HepG2 (cell line): ENCODE measurements around the gene FKBP10. TPM values are rescaled to one million over a fixed set of nuclear protein-coding genes. Genes with fewer than 3 reads are reported as not detected.

ENCODE experiments used
- CHD2 ChIP-seq: IDR thresholded peaks from 2 replicates; pipeline ENCODE4 v1.6.1; 2011; ENCODE audit warnings: low read depth, low read length, improper control_type of control experiment
- FOXK2 ChIP-seq: fragments of 450-650 bp; IDR thresholded peaks from 2 replicates; pipeline ENCODE4 v1.6.1; 2016
- GATAD2A ChIP-seq: IDR thresholded peaks from 2 replicates; pipeline ENCODE4 v1.6.1; 2016
- JUND ChIP-seq: sonication (generic); formaldehyde crosslinking; IDR thresholded peaks from 2 replicates; pipeline ENCODE4 v1.8.0; 2022; ENCODE audit warnings: mild to moderate bottlenecking, missing genetic modification reagents
- NCOA1 ChIP-seq: sonication (generic); formaldehyde crosslinking; IDR thresholded peaks from 2 replicates; pipeline ENCODE4 v1.9.0; 2021; ENCODE audit warnings: missing genetic modification reagents
- RBM39 ChIP-seq: fragments of 200-400 bp; formaldehyde crosslinking; IDR thresholded peaks from one replicate; pipeline ENCODE4 v1.6.1; 2018; ENCODE audit warnings: antibody characterized with exemption, mild to moderate bottlenecking, low read depth, low read length; ENCODE audit not compliant: poor library complexity, severe bottlenecking
- RXRB ChIP-seq: IDR thresholded peaks from 2 replicates; pipeline ENCODE4 v1.6.1; 2016; ENCODE audit warnings: borderline replicate concordance, missing genetic modification reagents, missing compliant biosample characterization
- SMC3 ChIP-seq: IDR thresholded peaks from 2 replicates; pipeline ENCODE4 v1.6.1; 2011; ENCODE audit warnings: low read length, improper control_type of control experiment
- SRY ChIP-seq: sonication (generic); formaldehyde crosslinking; IDR thresholded peaks from 2 replicates; pipeline ENCODE4 v1.8.0; 2022; ENCODE audit warnings: mild to moderate bottlenecking, missing genetic modification reagents
- THAP11 ChIP-seq: IDR thresholded peaks from 2 replicates; pipeline ENCODE4 v1.6.1; 2016; ENCODE audit warnings: missing biosample characterization, missing genetic modification reagents
- ZNF350 ChIP-seq: sonication (generic); formaldehyde crosslinking; IDR thresholded peaks from 2 replicates; pipeline ENCODE4 v1.4.0; 2020; ENCODE audit warnings: mild to moderate bottlenecking, low read depth, missing genetic modification reagents, borderline replicate concordance
- ZNF564 ChIP-seq: sonication (generic); formaldehyde crosslinking; IDR thresholded peaks from 2 replicates; pipeline ENCODE4 v1.8.1; 2023; ENCODE audit warnings: mild to moderate bottlenecking, missing genetic modification reagents
- ZNF589 ChIP-seq: sonication (generic); formaldehyde crosslinking; conservative IDR thresholded peaks from 2 replicates; pipeline ENCODE4 v1.8.0; 2022; ENCODE audit warnings: mild to moderate bottlenecking, moderate library complexity, missing genetic modification reagents
- ZNF761 ChIP-seq: sonication (generic); formaldehyde crosslinking; conservative IDR thresholded peaks from 2 replicates; pipeline ENCODE4 v1.4.0; 2020; ENCODE audit warnings: mild to moderate bottlenecking, missing genetic modification reagents
- ZSCAN20 ChIP-seq: sonication (generic); formaldehyde crosslinking; IDR thresholded peaks from 2 replicates; pipeline ENCODE4 v1.4.0; 2020; ENCODE audit warnings: missing genetic modification reagents, mild to moderate bottlenecking, borderline replicate concordance
- polyA plus RNA-seq, 8 experiments: library from polyadenylated mRNA; depleted of rRNA in 3 of 8; stranded (reverse) in 7 of 8; unstranded in 1 of 8; fragments of >200 nt; fragmentation: Illumina TruSeq in 4 of 8; extraction: Trizol in 4 of 8; gene quantifications; 2 replicates each; pipeline versions ENCODE4 v1.2.1 to v1.2.3, GENCODE V29; 2011 to 2016; ENCODE audit warnings: low read depth in 4 of 8, missing spikeins in 1 of 8, mixed read lengths in 1 of 8; ENCODE audit not compliant: insufficient read depth in 1 of 8
- total RNA-seq, 5 experiments: library from RNA; depleted of rRNA; stranded (reverse); fragments of >200 nt; fragmentation: Illumina TruSeq; extraction: Trizol; gene quantifications; 2 replicates each; pipeline ENCODE4 v1.2.3, GENCODE V29; 2016; ENCODE audit warnings: low read depth in 1 of 5
- TF ChIP-seq, protein P1 (sequence below): IDR thresholded peaks from 2 replicates; pipeline ENCODE4 v1.6.1; 2018; ENCODE audit warnings: missing genetic modification reagents, mild to moderate bottlenecking, missing compliant biosample characterization
- TF ChIP-seq, protein P2 (sequence below): sonication (generic); formaldehyde crosslinking; IDR thresholded peaks from 2 replicates; pipeline ENCODE4 v1.9.0; 2022; ENCODE audit warnings: missing genetic modification reagents, mild to moderate bottlenecking, borderline replicate concordance
- TF ChIP-seq, protein P3 (sequence below): IDR thresholded peaks from 2 replicates; pipeline ENCODE4 v1.6.1; 2016; ENCODE audit warnings: mild to moderate bottlenecking, missing biosample characterization, missing genetic modification reagents
- TF ChIP-seq, protein P4 (sequence below), 2 experiments: sonication (generic) in 1 of 2; formaldehyde crosslinking in 1 of 2; IDR thresholded peaks; 2 replicates each; pipeline versions ENCODE4 v1.5.1 to v1.6.1; 2011 to 2020; ENCODE audit warnings: borderline replicate concordance in 1 of 2, low read depth in 1 of 2, low read length in 1 of 2, mild to moderate bottlenecking in 1 of 2, missing genetic modification reagents in 1 of 2, moderate library complexity in 1 of 2
- TF ChIP-seq, protein P5 (sequence below): IDR thresholded peaks from 2 replicates; pipeline ENCODE4 v1.6.1; 2016; ENCODE audit warnings: missing compliant biosample characterization, missing genetic modification reagents, borderline replicate concordance
- TF ChIP-seq, protein P6 (sequence below): sonication (generic); formaldehyde crosslinking; IDR thresholded peaks from 2 replicates; pipeline ENCODE4 v1.4.0; 2020; ENCODE audit warnings: missing genetic modification reagents; ENCODE audit errors: not compliant biosample characterization

The FKBP10 gene
- total and polyA plus RNA-seq, 2 of the 13 experiments (the other 11 are each of a cell fraction or from before 2014, with no cell fraction given): 149 to 573 TPM

DNA sequence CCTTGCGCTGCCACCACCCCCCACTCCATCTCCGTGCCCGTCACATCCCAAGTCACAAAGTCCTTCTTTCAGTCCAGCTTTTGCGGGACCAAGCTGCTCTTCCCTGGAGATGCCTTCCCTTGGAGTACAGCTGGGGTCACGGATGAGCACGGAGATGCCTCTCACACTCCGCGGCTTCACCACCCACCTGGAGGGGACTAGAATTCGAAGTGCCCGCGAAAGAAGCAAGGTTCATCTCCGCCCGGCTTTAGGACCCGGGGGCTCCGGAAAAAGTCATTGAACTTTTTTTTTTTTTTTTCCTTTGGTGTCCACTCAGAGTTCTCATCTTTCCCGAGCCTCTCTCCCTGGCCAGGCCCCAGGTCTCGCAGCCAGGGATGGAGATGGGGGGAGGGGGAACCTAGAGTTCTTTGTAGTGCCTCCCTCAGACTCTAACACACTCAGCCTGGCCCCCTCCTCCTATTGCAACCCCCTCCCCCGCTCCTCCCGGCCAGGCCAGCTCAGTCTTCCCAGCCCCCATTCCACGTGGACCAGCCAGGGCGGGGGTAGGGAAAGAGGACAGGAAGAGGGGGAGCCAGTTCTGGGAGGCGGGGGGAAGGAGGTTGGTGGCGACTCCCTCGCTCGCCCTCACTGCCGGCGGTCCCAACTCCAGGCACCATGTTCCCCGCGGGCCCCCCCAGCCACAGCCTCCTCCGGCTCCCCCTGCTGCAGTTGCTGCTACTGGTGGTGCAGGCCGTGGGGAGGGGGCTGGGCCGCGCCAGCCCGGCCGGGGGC lies at the start of gene FKBP10 (continued):
- TF ChIP-seq NCOA1 (CRISPR knock-in tag): no peak
- peak; percentile 55 for TF ChIP-seq RBM39
- no peak for TF ChIP-seq ZSCAN20 (CRISPR knock-in tag)
- peak; percentile 71 for TF ChIP-seq ZNF761 (CRISPR knock-in tag)
- 0 out of 2 replicates have a peak, but pooled peaks have one; percentile 24 for TF ChIP-seq ZNF564 (CRISPR knock-in tag)
- TF ChIP-seq SMC3: peak; percentile 11; the same call in 1 of the 2 replicates
- TF ChIP-seq SRY (CRISPR knock-in tag): no peak
- TF ChIP-seq, protein P1, sequence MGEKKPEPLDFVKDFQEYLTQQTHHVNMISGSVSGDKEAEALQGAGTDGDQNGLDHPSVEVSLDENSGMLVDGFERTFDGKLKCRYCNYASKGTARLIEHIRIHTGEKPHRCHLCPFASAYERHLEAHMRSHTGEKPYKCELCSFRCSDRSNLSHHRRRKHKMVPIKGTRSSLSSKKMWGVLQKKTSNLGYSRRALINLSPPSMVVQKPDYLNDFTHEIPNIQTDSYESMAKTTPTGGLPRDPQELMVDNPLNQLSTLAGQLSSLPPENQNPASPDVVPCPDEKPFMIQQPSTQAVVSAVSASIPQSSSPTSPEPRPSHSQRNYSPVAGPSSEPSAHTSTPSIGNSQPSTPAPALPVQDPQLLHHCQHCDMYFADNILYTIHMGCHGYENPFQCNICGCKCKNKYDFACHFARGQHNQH (CRISPR knock-in tag): peak; percentile 63; the same call in 1 of the 2 replicates
- TF ChIP-seq, protein P2, sequence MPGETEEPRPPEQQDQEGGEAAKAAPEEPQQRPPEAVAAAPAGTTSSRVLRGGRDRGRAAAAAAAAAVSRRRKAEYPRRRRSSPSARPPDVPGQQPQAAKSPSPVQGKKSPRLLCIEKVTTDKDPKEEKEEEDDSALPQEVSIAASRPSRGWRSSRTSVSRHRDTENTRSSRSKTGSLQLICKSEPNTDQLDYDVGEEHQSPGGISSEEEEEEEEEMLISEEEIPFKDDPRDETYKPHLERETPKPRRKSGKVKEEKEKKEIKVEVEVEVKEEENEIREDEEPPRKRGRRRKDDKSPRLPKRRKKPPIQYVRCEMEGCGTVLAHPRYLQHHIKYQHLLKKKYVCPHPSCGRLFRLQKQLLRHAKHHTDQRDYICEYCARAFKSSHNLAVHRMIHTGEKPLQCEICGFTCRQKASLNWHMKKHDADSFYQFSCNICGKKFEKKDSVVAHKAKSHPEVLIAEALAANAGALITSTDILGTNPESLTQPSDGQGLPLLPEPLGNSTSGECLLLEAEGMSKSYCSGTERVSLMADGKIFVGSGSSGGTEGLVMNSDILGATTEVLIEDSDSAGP: peak; percentile 60
- 0 out of 2 replicates have a peak, but pooled peaks have one; percentile 36 for TF ChIP-seq ZNF589 (CRISPR knock-in tag)
- TF ChIP-seq RXRB (CRISPR knock-in tag): peak; percentile 59; the same call in 1 of the 2 replicates
- TF ChIP-seq THAP11 (CRISPR knock-in tag): peak; percentile 42; the same call in 1 of the 2 replicates
- TF ChIP-seq, protein P3, sequence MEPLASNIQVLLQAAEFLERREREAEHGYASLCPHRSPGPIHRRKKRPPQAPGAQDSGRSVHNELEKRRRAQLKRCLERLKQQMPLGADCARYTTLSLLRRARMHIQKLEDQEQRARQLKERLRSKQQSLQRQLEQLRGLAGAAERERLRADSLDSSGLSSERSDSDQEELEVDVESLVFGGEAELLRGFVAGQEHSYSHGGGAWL (CRISPR knock-in tag): peak; percentile 43; the same call in 1 of the 2 replicates
- TF ChIP-seq FOXK2: no peak
- TF ChIP-seq, protein P4, sequence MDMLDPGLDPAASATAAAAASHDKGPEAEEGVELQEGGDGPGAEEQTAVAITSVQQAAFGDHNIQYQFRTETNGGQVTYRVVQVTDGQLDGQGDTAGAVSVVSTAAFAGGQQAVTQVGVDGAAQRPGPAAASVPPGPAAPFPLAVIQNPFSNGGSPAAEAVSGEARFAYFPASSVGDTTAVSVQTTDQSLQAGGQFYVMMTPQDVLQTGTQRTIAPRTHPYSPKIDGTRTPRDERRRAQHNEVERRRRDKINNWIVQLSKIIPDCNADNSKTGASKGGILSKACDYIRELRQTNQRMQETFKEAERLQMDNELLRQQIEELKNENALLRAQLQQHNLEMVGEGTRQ (IDR thresholded peaks at IDR 0.05; ENCODE audit: low read depth, low read length): no peak
- TF ChIP-seq, protein P4 (CRISPR knock-in tag; IDR thresholded peaks at IDR 0.05; ENCODE audit: borderline replicate concordance): peak; percentile 40; the same call in 1 of the 2 replicates
- peak; percentile 79 for TF ChIP-seq CHD2
- TF ChIP-seq ZNF350 (CRISPR knock-in tag): peak; percentile 73
- TF ChIP-seq JUND (CRISPR knock-in tag): peak; percentile 55; the same call in 1 of the 2 replicates
- TF ChIP-seq, protein P5, sequence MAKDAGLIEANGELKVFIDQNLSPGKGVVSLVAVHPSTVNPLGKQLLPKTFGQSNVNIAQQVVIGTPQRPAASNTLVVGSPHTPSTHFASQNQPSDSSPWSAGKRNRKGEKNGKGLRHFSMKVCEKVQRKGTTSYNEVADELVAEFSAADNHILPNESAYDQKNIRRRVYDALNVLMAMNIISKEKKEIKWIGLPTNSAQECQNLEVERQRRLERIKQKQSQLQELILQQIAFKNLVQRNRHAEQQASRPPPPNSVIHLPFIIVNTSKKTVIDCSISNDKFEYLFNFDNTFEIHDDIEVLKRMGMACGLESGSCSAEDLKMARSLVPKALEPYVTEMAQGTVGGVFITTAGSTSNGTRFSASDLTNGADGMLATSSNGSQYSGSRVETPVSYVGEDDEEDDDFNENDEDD (CRISPR knock-in tag): peak; percentile 50; the same call in 1 of the 2 replicates
- TF ChIP-seq, protein P6, sequence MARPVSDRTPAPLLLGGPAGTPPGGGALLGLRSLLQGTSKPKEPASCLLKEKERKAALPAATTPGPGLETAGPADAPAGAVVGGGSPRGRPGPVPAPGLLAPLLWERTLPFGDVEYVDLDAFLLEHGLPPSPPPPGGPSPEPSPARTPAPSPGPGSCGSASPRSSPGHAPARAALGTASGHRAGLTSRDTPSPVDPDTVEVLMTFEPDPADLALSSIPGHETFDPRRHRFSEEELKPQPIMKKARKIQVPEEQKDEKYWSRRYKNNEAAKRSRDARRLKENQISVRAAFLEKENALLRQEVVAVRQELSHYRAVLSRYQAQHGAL: no peak
- 0 out of 2 replicates have a peak, but pooled peaks have one; percentile 24 for TF ChIP-seq GATAD2A (CRISPR knock-in tag)
